ENCODE results near the gene SIL1. TPM values are rescaled to one million over a fixed set of nuclear protein-coding genes. Genes with fewer than 3 reads are reported as not detected.

SIL1 gene
- total RNA-seq, 1 experiment from 2014 or later = 27.5 TPM

DNA sequence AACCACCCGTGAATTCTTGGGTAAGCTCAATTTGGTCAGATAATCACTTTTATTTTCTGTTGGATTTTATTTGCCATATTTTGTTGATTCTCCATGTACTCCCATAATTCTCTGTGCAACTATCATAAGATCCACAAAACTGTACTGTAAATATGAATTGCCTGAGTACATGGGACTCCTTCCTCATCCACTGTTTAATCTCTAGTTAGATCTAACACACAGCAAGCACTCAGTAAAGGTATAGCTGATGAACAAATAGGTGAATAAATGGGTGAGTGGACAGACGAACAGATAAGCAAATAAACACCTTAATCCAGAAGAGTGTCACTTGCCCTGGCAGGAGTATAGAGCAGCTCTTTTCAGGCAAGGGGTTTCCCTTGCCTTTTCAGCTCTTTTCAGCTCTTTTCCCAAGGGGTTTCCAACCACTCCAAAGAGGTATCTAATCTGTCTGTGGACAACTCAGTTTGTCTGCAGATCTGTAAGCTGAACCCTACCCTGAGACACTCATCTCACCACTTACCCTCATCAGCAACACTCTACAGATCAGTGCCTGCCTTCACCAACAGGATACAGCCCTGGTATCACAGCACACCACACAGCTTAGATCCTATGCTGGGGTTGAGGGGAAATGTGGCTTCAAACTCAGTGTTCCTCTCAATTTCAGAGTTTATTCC, 51.2 kb downstream of the SIL1 start:
- DNase-seq (ENCODE audit: low read depth) = no peak

DNA sequence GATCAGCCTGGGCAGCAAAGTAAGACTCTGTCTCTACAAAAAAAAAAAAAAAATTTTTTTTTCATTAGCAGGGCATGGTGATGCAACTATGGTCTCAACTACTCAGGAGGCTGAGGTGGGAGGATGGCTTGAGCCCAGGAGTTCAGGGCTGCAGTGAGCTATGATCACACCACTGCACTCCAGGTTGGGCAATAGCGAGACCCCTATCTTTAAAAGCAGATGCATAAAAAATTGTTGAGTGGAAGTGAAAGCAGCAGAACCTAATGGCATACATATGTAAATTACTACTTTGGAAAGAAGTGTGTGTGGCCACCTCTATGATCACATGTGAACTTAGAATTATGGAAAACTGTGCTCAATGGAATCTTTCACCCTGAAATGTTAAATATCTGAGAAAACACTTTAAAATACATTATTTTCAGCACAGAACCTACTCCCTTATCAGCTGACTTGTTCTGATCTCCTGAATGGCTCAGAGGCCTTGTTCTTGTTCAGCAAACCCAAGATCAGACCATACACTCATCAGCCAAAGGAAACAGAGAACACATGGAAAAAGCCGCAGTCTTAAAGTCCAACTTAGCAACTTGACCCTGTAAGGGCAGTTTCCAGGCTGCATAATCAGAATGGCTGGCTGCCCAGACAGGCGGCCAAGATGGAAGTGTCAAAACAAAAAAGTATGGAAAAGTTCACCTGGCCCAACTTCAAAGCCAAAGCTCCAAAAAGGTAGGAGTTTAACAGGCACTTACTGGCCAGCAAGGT, 56.5 kb downstream of the SIL1 start:
- no peak for DNase-seq (ENCODE audit: low read depth)

DNA sequence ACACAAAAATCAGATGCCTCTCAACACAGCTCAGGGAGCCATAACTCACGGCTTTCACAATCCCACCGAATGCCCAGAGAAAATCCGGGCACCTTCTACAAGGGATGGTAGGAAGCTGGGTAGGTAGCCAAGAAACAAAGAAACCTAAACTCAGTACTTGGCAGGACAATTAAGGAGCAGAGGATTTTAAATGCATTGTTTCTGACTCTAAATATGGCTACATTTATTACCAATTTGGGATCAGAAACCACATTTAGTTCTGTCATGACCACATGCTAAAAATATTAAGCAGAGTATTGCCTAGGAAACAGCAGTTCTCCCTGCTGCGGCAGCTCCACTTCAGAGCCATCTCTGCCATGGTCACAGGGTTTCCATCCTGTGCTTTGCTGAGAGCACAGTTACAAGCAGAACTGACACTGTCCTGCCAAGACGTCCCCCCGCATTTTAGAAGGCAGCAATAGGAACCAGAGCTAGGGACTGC, 57.5 kb downstream of the SIL1 start:
- no peak for DNase-seq (ENCODE audit: low read depth)

DNA sequence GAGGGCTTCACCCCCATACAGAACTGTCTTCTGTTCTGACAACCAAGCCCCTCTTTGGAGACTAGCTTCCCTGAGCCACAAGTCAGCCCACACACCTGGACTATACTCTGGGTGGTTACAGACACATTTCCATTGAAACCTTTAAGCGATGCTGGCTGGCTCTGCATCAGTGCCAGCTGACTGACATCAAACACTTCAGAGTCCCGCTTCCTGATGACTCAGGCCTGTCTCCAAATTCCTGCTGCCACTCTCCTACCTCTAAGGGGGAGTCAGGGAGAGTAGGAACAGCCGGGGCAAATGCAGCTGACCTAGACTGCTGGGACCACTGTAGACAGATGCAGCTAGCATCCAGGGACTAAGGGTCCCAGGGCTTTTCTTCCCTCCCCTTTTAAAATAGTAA, 59.4 kb downstream of the SIL1 start:
- DNase-seq (ENCODE audit: low read depth) = peak; percentile 82

DNA sequence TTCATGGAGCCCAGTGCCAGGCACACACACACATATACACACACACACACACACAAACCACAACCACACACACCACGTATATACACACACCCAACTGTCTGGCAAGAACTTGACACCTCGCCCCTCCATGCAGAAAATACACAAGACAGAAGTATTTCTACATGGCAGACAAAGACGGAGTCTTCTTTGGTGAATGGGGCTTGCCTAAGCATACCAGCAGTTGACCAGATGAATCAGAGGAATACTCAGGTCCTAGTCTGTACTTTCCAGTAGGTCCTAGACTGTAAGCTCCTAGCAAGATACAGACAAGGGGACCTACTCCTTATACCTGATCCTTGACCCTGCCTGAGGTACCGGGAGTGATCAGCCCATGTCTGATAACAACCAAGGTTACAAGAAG, 60.1 kb downstream of the SIL1 start:
- DNase-seq (ENCODE audit: low read depth) = no peak

DNA sequence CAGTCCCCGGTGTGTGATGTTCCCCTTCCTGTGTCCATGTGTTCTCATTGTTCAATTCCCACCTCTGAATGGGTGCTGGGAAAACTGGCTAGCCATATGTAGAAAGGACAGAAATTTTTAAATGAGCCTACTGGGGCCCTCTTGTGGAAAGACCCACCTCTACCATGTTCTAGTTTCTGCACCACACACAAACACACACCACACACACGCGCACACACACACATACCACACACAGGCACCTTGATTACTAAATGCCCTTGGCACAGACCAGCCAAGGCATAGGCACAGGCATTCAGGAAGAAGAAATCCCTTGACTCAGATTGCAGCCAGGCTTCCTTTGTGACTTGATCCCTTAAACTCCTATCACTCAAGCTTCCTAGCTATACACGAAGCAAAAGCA, 60.5 kb downstream of the SIL1 start:
- peak; percentile 60 for DNase-seq (ENCODE audit: low read depth)

DNA sequence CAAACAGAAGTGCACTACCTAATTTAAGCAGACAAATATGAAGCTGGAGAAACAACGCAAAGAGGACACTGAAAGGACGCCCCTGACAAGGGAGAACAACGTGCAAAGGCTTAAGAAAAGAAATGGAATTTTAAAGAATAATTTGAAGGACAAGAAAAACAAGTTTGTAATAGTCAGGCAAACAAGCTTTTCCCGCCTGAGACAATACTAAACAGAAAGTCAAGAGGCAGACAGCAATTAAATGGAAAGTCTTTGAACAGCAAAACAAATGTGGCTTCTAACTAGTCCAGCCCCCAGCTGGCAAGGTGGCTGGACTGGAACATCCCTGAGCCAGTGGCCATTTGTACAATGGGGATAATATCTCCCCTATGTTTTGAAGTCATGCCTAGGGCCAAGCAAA, 63.3 kb downstream of the SIL1 start:
- no peak for DNase-seq (ENCODE audit: low read depth)

DNA sequence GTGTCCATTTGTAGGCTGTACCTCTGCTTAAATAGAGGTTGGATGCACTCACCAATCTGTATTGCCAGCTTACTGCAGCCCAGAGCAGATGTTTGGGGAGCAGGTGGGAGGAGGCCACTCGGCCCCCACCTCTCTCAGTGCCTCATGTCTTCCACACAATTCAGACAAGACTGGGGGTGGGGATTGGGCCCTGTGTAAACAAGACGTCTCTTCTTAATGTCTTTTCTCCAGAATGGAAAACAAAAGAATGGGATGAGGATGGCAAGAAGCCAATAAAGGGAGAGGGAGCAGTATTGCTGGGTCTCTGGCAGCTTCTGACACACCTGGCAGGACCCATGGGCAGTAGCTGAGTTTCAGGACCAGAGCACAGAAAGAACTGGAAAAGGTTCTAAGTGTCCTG, 64.9 kb downstream of the SIL1 start:
- no peak for DNase-seq (ENCODE audit: low read depth)

DNA sequence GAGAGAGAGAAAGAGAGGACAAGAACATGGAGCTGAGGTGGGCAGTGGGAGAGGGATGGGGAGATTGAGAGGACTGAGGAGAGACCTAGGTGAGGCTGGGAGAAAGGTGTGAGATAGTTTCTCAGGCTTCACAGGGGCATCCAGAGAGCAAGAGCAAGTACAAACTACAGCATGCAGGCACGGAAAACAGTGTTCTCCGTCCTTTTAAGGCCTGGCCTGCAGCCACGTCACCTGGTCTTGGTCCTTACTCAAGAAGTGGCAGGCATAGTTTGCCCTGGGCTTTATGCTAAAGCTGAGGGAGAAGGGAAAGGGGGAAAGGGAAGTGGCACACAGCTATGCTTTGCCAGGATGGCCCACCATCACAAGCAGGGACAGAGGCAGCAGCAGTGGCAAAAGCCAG, 65.7 kb downstream of the SIL1 start:
- no peak for DNase-seq (ENCODE audit: low read depth)

DNA sequence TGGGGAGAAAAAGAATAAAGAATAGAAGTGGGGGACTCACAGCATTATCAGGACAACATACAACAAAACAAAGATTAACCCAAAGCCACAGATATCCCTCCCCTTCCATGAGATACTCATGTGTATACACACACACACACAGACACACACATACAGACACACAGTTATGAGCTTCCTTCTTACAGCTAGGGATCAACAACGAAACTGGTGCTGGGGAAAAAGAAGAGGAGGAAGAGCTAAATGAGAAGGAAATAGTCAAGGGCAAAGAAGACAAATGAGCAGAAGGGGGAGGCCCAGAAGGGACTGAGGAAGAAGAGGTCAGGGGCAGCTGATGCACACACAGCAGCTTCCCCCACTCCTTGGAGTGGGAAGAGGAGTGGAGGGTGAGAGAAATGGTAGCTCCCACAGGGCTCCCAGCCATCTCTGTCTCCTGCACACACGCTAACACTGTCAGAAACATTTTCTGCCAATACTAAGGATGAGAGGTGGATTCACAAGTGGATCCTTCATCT, 66.2 kb downstream of the SIL1 start:
- no peak for DNase-seq (ENCODE audit: low read depth)

DNA sequence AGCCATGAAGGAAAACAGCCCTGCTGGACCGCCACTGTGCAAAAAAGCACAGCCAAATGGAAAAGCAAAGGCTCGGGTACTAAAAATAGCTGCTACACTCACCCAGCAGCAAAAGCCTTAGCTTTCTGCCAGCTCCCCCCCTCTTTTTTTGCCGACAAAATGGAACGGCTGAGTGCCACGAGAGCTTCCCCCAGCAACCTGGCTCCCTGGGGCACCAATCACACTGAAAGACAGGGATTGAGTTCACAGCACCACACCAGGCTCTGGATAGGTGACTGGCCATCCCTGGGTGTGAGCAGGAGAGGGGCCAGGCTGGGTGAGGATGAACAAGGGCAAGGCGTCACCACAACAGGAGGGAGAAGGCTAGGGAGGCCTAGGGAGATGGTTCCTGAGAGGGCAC, 66.7 kb downstream of the SIL1 start:
- DNase-seq (ENCODE audit: low read depth) = no peak

DNA sequence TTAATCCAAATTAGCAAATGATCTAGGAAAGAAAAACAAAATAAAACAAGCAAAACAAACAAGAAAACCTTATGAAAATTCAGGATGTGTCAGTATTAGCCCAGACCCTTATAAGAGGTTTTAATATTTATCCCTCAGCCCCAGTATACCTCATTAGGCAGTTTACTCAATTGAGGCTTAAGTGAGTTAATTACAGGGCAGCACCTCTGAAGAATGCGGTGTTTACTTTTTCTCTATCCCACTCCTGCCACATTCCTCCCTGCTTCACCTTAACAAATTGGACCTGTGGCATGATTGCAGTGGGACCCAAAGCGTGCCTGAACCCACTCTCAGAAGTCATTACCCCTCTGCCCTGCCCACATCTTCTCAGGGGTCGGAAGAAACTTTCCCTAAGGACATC, 67.1 kb downstream of the SIL1 start:
- DNase-seq (ENCODE audit: low read depth) = no peak

DNA sequence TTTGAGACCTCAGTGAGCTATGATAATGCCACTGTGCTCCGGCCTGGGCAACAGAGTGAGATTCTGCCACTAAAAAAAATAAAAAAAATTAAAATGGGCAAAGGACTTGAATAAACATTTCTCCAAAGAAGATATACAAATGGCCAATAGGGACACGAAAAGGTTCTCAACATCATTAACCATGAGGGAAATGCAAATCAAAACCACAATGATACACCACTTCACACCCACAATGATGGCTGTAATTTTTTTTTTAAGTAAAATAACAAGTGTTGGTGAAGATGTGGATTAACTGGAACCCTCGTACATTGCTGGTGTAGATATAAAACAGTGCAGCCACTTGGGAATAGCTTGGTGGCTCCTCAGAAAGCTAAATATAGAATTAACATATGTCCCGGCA, 68.0 kb downstream of the SIL1 start:
- DNase-seq (ENCODE audit: low read depth) = no peak

DNA sequence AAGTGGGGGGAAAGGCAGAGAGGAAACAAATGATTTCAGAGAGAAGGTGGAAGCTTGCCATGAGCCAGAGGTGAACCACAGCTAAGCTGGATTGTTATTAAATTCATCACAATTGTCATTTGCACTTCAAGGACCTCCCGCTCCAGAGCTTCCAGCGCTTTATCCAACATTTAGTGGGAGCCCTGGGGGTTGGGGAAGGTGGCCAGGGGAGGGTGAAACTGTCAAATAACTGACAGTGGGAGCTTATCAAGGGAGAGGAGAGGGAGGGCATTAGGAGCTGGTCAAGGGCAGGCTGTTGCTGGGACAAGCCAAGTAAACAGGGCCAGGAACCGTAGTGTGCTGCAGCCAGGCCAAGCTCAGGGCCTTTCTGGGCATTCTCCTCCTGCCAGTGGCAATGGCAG, 71.5 kb downstream of the SIL1 start:
- no peak for DNase-seq (ENCODE audit: low read depth)

DNA sequence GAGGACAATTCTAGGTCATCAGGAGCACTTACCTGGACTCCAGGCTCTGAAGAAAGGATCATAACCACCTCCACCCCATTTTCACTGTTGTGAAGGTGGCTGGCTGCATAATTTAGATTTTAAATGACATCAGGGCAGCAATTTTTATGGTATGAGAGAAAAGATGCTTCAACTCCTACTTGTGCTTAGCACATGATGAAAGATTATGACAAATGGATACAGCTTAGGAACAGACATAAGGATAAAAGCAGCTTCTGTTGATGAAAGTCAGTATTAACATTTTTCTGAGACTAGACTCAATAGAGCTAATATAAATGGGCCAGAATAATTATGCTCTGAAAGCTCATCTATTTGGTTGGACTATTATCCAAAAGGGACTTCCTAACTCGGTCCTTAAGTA, 72.2 kb downstream of the SIL1 start:
- no peak for DNase-seq (ENCODE audit: low read depth)

DNA sequence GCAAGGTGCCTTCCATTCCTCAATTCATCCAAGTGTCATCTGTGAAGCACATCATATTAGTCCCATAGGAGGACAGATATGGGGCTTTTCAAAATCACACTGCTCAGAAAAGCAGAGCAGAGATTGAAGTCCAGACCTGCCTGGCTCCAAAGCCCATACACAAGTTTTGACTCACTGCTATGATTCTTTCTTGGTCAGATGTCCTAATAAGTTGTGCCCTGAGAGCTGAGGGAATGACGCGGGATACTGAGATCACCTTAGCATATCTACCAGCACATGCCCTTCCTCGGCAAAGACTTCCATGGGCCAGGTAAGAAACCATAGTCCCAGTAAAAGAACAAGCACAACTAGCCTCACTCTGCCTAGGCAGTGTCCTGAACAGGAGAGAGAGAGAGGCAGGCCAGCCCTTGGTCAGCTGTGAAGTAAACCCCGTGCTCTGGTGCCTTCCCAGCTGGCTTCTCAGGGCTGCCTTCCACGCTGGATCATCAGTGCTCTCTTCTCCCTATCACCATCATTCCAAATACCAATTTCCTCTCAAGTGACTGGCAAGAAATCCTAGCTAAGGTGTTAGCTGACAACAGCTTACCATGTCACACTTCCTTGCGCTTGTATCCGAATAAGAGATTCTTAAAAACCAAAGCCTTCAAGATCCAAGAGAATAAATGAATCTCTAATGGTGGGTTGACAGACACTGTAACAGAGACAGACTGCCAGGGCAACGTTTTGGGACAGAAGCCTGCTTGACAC, 73.2 kb downstream of the SIL1 start:
- DNase-seq (ENCODE audit: low read depth) = no peak

DNA sequence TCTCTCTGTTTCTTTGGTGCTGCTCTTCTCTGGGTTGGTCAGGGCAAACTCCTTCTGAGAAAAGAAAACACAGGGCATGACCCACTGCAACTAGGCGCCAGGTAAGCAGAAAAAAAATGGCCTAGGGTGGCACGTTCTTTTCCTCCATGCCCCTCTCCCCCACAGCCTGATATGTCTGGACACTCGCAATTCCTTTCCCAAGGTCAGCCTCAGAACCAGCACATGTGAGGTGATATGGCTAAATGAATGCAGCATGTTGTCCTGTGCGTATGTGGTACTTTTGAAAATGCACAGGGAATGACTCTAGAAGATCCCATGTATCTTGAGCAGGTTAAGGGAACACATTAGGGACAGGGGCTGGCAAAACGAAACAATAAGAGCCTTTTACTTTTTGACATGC, 77.0 kb downstream of the SIL1 start:
- no peak for DNase-seq (ENCODE audit: low read depth)

DNA sequence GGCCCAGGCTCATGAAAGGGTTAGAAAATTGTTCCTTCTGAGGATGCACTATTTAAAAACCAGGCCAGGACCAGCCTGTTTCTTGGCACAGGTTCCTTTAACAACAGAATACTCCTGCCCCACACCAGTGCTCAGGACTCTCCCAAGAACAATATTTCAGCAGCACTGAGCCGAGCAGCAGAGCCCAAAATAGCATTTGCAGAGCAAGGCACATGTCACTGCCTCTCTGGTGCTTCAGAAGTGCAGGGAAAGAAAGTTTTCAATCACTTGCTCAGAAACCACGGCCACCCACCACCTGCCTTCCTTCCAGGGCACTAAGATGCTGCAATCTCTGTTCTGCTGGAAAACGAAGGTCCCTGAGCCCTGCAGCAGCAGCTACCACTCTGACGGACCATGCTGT, 77.6 kb downstream of the SIL1 start:
- no peak for DNase-seq (ENCODE audit: low read depth)

DNA sequence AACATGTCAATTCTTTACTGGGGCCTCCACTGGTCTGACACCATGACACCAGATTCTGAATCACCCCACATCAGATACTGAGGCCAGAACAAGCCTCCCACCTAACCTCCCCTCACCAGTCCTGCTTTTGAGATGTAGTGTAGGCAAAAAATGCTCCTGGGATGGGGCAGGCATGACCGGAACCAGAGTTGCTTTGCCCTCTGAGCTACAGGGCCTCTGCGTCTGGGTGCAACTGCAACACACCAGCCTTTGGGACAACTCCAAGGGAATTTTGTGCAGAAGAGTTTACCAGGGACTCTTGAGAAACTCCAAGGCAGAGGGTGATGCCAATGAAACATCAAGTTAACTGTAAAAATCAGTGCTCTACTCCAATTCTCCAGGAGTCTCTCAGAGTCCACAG, 79.4 kb downstream of the SIL1 start:
- DNase-seq (ENCODE audit: low read depth) = no peak

DNA sequence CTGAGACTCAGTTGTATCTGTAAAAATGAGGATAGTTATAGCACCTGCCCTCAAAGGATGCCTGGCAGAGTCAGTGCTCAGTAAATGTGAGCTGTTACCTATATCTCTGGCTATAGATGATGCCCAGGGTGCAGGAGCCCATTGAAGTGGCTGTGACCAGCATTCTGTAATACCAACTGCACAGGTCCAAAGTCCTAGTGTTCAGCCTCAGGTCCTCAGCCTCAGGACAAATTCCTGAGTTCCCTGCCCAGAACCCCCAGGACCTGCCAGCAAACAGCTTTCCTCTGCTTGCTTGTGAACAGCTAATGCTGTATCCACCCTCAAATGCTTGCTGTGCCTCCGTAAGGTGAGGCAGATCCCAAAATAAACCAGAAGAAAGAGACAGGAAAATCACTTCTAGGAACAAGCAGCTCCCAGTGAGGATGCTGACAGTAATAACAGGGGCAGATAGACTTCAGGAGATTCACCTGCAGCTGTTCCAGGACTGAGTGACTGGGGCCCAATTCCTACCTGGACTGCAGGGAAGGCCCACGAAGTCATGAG, 80.8 kb downstream of the SIL1 start:
- no peak for DNase-seq (ENCODE audit: low read depth)

DNA sequence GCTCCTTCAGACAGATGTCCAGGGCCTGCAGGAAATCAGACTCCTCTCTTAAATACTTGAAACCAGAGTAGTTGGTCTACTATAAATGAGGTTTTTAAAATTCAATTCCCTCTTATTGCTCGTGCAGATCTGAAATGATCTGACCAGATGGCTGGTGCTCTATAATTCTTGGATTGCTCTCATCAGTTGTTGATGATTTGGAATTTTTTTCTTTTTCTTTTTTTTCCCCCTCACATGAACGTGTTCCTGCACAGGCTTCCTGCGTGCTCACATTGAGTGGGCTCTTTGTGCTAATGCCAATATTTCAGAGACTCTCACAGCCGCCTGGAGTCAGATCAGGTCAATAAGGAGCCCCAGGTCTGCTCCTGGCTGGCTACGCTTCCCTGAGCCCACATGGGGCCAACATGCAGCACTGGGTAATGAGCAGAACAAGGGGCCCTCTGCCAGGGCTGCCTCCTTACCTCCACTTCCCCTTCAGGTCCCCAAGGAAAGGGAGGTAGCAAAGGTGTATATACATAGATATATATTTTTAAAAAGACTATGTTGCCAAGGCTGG, 82.0 kb downstream of the SIL1 start:
- DNase-seq (ENCODE audit: low read depth) = no peak

DNA sequence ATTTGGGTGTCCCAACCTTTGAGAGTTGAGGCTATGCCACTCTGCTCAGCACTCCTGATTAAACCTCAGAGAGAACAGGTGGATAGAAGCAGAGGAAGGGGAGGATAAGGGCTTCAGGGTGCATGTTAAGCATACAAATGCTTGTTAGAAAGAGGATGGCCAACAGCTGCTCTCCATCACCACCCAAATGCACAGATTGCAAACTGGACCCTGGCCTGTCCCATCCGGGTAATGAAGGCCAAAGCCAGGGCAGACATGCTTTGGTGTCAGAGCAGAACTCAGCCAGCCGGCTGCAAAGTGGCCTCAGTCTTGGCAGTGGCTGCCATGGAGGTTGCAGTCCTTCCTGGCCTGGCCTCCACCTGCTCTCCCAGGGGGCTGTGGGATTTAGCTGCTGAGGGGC, 84.3 kb downstream of the SIL1 start:
- no peak for DNase-seq (ENCODE audit: low read depth)
